ENCODE results near the gene ZNF710.

DNA sequence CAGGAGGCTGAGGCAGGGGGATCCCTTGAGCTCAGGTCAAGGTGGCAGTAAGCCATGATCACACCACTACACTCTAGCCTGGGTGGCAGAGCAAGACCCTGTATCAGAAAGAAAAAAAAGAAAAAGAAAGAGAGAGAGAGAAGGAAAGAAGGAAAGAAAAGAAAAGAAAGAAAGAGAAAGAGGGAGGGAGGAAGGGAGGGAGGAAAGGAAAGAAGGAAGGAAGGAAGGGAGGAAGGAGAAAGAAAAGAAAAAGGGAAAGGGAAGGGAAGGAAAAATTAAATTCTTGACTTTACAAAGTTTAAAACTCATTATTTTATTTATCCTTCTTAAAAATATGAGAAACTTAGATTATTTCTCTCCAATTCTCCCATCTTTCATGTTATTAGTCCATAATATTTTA, 118.2 kb downstream of the ZNF710 start:
- TF ChIP-seq, protein P1, sequence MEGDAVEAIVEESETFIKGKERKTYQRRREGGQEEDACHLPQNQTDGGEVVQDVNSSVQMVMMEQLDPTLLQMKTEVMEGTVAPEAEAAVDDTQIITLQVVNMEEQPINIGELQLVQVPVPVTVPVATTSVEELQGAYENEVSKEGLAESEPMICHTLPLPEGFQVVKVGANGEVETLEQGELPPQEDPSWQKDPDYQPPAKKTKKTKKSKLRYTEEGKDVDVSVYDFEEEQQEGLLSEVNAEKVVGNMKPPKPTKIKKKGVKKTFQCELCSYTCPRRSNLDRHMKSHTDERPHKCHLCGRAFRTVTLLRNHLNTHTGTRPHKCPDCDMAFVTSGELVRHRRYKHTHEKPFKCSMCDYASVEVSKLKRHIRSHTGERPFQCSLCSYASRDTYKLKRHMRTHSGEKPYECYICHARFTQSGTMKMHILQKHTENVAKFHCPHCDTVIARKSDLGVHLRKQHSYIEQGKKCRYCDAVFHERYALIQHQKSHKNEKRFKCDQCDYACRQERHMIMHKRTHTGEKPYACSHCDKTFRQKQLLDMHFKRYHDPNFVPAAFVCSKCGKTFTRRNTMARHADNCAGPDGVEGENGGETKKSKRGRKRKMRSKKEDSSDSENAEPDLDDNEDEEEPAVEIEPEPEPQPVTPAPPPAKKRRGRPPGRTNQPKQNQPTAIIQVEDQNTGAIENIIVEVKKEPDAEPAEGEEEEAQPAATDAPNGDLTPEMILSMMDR (IDR thresholded peaks at IDR 0.05), result no peak
- TF ChIP-seq POLR2AphosphoS5 (IDR thresholded peaks at IDR 0.05) (no peak), POLR2A (IDR thresholded peaks at IDR 0.05) (no peak), EP300 (IDR thresholded peaks at IDR 0.05) (no peak)
